Fibroblast of lung (primary cell): ENCODE results near the gene CCDC7. TPM values are rescaled to one million over a fixed set of nuclear protein-coding genes. Genes with fewer than 3 reads are reported as not detected.

Experiments used
- DNase-seq, 2 donors: peaks; one replicate each; pipeline versions ENCODE4 v3.0.0 to v3.0.0-alpha.2; 2010; ENCODE audit warnings: low read depth in 2 of 2
- H2AFZ ChIP-seq: 2 replicates; pipeline ENCODE4 v1.5.1; 2012; ENCODE audit warnings: low read length, control low read depth, inconsistent platforms
- H3K27ac ChIP-seq: 2 replicates; pipeline ENCODE4 v1.5.1; 2011; ENCODE audit warnings: low read length, control low read depth; ENCODE audit not compliant: insufficient read depth
- H3K27me3 ChIP-seq: 2 replicates; pipeline ENCODE4 v1.5.1; 2011; ENCODE audit warnings: mild to moderate bottlenecking, low read length; ENCODE audit not compliant: control insufficient read depth, insufficient read depth
- H3K36me3 ChIP-seq: 2 replicates; pipeline ENCODE4 v1.5.1; 2011; ENCODE audit warnings: low read length; ENCODE audit not compliant: control insufficient read depth, insufficient read depth
- H3K4me1 ChIP-seq: 2 replicates; pipeline ENCODE4 v1.5.1; 2011; ENCODE audit warnings: low read length; ENCODE audit not compliant: control insufficient read depth, insufficient read depth; ENCODE audit errors: extremely low read depth
- H3K4me2 ChIP-seq: 2 replicates; pipeline ENCODE4 v1.5.1; 2011; ENCODE audit warnings: low read length, control low read depth; ENCODE audit not compliant: insufficient read depth; ENCODE audit errors: extremely low read depth
- H3K4me3 ChIP-seq, 4 experiments: fragments of 200-600 bp in 1 of 4; sonication (generic) in 1 of 4; replicated peaks in 1 of 4; 2 replicates each; pipeline ENCODE4 v1.5.1; 2011 to 2016; ENCODE audit warnings: low read length in 4 of 4, low read depth in 3 of 4, mild to moderate bottlenecking in 3 of 4, control low read depth in 2 of 4, inconsistent platforms in 1 of 4, mixed read lengths in 1 of 4; ENCODE audit not compliant: insufficient read depth in 1 of 4; ENCODE audit errors: control extremely low read depth in 1 of 4
- H3K79me2 ChIP-seq: 2 replicates; pipeline ENCODE4 v1.5.1; 2012; ENCODE audit warnings: mild to moderate bottlenecking, low read length, inconsistent platforms; ENCODE audit not compliant: control insufficient read depth, insufficient read depth
- H3K9ac ChIP-seq: 2 replicates; pipeline ENCODE4 v1.5.1; 2011; ENCODE audit warnings: mild to moderate bottlenecking, low read length, control low read depth; ENCODE audit not compliant: insufficient read depth
- H3K9me3 ChIP-seq: 2 replicates; pipeline ENCODE4 v1.5.1; 2012; ENCODE audit warnings: low read depth, low read length; ENCODE audit not compliant: control insufficient read depth, insufficient read depth
- H4K20me1 ChIP-seq: 2 replicates; pipeline ENCODE4 v1.5.1; 2011; ENCODE audit warnings: low read length; ENCODE audit not compliant: control insufficient read depth, insufficient read depth; ENCODE audit errors: extremely low read depth
- CTCF ChIP-seq, 2 donors: IDR thresholded peaks in 1 of 2; conservative IDR thresholded peaks in 1 of 2; 1 replicate in 1 of 2; 2 replicates in 1 of 2; pipeline ENCODE4 v1.5.1; 2011 to 2012; ENCODE audit warnings: low read length in 2 of 2, control low read depth in 1 of 2, inconsistent platforms in 1 of 2, low read depth in 1 of 2, mild to moderate bottlenecking in 1 of 2
- EZH2 ChIP-seq: IDR thresholded peaks from 2 replicates; pipeline ENCODE4 v1.5.1; 2012; ENCODE audit warnings: low read length, control low read depth, mild to moderate bottlenecking; ENCODE audit errors: missing control alignments
- polyA plus RNA-seq, 2 donors: library from polyadenylated mRNA; depleted of rRNA in 1 of 2; stranded (reverse) in 1 of 2; unstranded in 1 of 2; fragments of >200 nt; gene quantifications; 2 replicates each; pipeline ENCODE4 v1.2.1, GENCODE V29; 2011 to 2012; ENCODE audit warnings: missing spikeins in 1 of 2
- total RNA-seq: library from RNA; depleted of rRNA; stranded (reverse); fragments of >200 nt; gene quantifications from 2 replicates; pipeline ENCODE4 v1.2.1, GENCODE V29; 2014

CCDC7 gene
- total and polyA plus RNA-seq, 2 donors (not counting 1 experiment from before 2014, with no cell fraction given): 1.0 to 19.5 TPM

- Histone ChIP-seq H3K9ac (no peak overlapping the region), H3K4me1 (no peaks in the 10 kb centered on the region), H2AFZ (no peak overlapping the region), H3K4me2 (no peak overlapping the region), H3K27ac (no peak overlapping the region), H3K79me2 (peaks cover 82% of the 10 kb centered on the region), H4K20me1 (no peaks in the 10 kb centered on the region), H3K4me3 (no peak overlapping the region), H3K27me3 (no peaks in the 10 kb centered on the region), H3K9me3 (no peaks in the 10 kb centered on the region), H3K36me3 (peaks cover 9% of the 10 kb centered on the region)
- no peak for DNase-seq
- TF ChIP-seq CTCF (conservative IDR thresholded peaks at IDR 0.05 in 1 of 2, IDR thresholded peaks at IDR 0.05 in 1 of 2; ENCODE audit: low read depth in 1 of 2, low read length in 2 of 2) (no peak), EZH2 (no peak)
These were observed 476.2 kb downstream of the CCDC7 start for GRCh38 chr10:32922170-32922569.

GRCh38 chr10:32923134-32923533 is 477.2 kb downstream of the CCDC7 start:
- Histone ChIP-seq H4K20me1 (no peaks in the 10 kb centered on the region), H3K4me2 (no peak overlapping the region), H3K4me3 (no peak overlapping the region), H3K9me3 (no peaks in the 10 kb centered on the region), H3K27me3 (no peaks in the 10 kb centered on the region), H2AFZ (no peak overlapping the region), H3K27ac (no peak overlapping the region), H3K4me1 (no peaks in the 10 kb centered on the region), H3K9ac (no peak overlapping the region), H3K79me2 (peaks cover 89% of the 10 kb centered on the region), H3K36me3 (peaks cover 16% of the 10 kb centered on the region)
- no peak for TF ChIP-seq EZH2
- no peak for TF ChIP-seq CTCF (conservative IDR thresholded peaks at IDR 0.05 in 1 of 2, IDR thresholded peaks at IDR 0.05 in 1 of 2; ENCODE audit: low read depth in 1 of 2, low read length in 2 of 2)
- DNase-seq: no peak

GRCh38 chr10:32923849-32924248 is 477.9 kb downstream of the CCDC7 start:
- Histone ChIP-seq H3K9ac (no peak overlapping the region), H3K36me3 (peaks cover 18% of the 10 kb centered on the region), H3K9me3 (no peaks in the 10 kb centered on the region), H3K4me1 (no peaks in the 10 kb centered on the region), H4K20me1 (no peaks in the 10 kb centered on the region), H3K4me2 (no peak overlapping the region), H3K79me2 (peaks cover 88% of the 10 kb centered on the region), H3K27me3 (no peaks in the 10 kb centered on the region), H3K4me3 (no peak overlapping the region), H2AFZ (no peak overlapping the region), H3K27ac (no peak overlapping the region)
- DNase-seq: no peak
- TF ChIP-seq EZH2 (no peak), CTCF (conservative IDR thresholded peaks at IDR 0.05 in 1 of 2, IDR thresholded peaks at IDR 0.05 in 1 of 2; ENCODE audit: low read depth in 1 of 2, low read length in 2 of 2) (no peak)

Other genes with a start within 250 kb of the CCDC7 start
- 19.3 and 28.1 TPM in 2 replicates for gene EPC1, start 99.0 kb upstream of the CCDC7 start, total RNA-seq
- 22.6 and 22.7 TPM in 2 replicates for gene EPC1, start 99.0 kb upstream of the CCDC7 start, polyA plus RNA-seq